ENCODE data around the gene CARHSP1.
"Not testable (repeated sequence)": the region's sequence is repeated elsewhere in the genome, so short reads cannot be mapped to it uniquely, and the experiment has no call there.

CARHSP1 gene

DNA sequence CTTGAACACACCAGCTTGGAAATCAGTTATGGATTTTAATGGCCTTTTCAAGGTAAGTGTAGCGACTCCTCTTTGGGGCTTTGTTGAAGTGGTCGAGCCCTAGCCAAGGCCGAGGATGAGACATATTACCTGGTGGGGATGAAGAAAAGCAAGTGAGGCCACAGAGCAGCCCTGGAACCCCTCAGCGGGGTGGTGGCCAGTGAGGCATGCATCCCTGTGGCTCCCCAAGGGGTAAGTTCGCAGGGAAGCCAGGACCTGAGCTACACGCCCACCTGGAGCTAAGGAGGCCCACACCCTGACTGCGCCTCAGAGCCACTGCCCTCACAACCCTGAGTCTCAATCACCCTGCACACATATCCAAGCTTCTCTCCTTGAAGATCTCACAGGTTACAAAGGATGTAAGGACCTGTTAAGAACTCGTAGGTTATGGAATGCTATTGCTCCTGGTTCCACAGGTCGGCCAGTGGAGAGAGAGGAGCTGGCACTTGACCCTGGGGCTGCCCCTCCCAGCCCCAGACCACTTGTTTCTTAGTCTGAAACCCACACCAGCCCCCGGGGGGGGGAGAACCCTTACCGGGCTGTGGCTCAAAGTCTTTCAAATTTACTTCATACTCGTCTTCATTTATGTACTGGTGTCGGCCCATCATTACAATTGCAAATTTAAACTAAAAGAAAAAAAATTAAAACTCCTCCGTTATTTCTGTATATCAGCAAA is 25.3 kb upstream of the CARHSP1 start:
- H3K4me3 ChIP-seq = no peak overlapping the region
- no peak overlapping the region for H3K27ac ChIP-seq

DNA sequence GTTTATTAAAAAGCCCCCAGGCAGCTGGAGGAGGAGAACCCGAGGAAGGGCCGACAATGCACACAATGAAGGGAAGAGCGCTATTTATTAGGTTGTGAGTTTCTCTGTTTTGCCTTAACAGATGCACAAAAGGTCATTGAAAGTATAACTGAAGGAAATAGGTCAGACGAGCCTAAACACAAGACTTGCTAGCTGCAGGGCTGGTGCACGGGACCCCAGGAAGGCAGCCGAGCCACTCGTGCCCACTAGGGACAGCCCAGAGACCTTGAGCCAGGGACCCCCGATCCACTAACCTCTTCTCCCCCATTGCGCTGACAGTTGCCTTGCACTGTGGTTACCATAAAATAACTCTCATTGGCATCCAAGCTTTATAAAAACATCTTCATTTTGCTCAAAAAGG is 24.6 kb upstream of the CARHSP1 start:
- H3K27ac ChIP-seq = no peak overlapping the region
- H3K4me3 ChIP-seq = no peak overlapping the region

GRCh38 chr16:8892101-8892575 is 23.3 kb upstream of the CARHSP1 start:
- no peak overlapping the region for H3K4me3 ChIP-seq
- no peak overlapping the region for H3K27ac ChIP-seq

DNA sequence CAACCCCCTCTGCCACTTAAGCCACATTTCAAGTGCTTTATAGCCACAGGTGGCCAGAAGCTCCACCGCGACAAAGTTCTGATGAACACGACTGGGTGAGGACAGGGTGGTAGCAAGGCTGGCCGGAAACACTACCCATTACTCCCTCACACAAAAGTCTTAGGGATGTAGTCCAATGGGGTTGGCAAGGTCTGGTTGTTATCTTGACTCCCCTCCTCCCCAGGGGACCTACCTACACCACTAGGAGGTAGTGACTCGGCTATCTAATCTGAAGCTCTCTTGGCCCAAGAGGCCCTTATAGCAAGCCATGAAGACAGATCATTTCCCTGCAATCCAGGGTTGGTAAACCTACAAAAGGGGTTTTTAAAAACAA is 21.7 kb upstream of the CARHSP1 start:
- H3K4me3 ChIP-seq = no peak overlapping the region
- H3K27ac ChIP-seq = no peak overlapping the region

DNA sequence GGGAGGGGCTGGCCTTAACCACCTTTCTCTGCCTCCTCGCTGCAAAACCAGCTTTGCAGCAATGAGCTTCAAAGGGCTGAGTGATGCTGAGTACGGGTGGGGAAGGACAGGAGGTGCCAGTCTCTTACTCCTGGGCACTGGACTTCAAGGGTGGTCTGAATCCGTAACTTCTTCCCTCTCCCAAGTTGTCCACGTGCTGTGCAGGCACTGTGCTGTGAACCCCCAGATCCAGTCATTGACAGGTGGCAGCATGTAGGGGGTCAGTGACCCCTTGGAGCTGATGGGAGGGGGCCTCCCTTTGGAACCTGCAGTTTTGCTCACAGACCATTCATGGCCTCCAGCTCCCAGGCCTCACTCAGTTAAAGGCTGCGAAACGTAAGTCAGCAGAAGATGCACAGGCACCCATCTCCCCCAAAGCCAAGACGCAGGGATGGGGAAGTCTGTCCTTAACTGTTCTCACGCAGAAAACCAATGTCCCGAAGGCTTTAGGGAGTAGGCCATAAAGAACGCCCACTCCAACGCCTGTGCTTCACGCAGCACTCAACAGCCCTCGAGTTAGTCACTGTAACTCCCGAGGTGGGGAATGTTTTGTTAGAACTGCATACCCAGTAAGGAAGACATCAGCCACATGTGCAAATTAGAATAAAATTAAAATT is 21.2 kb upstream of the CARHSP1 start:
- Histone ChIP-seq H3K27ac (no peak overlapping the region), H3K4me3 (no peak overlapping the region)

DNA sequence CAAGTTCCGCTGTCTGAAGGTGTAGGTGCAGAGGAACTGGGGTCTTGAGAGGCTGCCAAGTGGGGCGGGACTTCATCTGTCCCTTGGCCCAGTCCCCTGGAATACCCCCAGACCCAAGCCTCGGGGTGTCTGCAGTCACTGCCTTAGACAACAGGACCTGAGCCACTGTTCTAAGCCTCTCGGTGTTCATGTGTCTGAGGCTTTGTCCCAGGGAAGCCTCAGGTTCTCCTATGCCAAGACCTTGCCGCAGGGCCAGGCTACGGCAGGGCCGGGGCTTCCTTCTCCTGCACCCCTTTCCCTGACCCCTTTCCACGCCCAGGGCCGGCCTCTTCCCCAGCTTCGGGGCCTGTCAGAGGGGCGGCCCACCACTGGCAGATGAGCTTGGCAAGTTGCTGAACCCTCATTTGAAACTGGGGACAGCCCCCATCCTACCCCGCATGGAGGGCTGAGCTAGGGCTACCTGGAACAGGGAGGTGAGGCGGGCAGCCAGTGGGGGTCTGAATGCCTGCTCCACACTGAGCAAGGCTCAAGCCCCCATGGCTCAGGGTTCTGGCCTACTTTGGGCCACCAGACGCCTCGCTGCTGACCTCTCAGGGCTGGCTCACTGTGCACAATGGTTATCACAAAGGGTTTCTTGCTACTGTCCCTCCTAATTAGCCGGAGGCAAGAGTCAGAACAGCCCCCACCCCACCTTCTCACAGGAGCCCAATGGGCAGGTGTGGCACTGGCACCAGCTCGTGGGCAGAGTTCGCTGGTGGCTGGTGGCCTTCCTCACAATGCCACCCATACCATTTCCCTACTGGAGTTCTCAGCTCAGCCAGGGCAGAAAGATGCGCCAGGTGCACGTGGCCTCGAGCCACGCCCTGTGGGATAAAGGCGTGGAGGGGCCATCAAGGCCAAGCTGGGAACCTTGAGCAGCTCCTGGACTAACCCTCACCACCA is 20.4 kb upstream of the CARHSP1 start:
- Histone ChIP-seq H3K4me3 (no peak overlapping the region), H3K27ac (no peak overlapping the region)

DNA sequence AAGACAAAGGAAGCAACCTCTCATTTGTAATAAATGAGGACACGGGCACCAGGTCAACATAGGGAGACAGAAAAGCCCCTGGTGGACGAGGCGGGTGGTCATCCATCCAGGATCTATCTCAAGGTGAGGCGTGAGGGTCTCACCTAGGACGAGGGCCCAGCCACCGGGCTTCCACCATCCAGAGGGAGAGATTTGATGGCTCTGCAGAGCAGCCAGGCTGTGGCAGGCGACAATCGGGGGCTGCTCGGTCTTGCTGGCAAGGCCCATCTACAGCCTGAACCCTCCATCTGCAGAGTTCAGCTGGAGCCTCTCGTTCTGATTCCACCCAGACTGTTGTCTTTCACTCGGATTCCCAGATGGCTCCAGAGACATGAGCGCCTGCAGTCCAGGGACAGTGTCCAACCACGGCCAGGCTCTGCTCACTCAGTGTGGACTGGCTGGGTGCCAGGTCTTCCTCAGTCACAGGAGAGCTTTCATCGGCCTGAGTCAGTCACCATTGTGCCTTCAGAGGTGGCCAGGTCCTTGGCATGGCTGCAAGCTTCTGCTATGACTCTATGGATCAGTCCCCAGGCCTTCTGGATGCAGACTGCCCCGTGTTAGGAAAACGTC is 19.2 kb upstream of the CARHSP1 start:
- Histone ChIP-seq H3K27ac (peak overlapping the region in 2 of 21 experiments; percentile 7), H3K4me3 (no peak overlapping the region)

- H3K4me3 ChIP-seq = no peak overlapping the region
- no peak overlapping the region for H3K27ac ChIP-seq
These were observed 18.6 kb upstream of the CARHSP1 start for GRCh38 chr16:8887431-8887765.

DNA sequence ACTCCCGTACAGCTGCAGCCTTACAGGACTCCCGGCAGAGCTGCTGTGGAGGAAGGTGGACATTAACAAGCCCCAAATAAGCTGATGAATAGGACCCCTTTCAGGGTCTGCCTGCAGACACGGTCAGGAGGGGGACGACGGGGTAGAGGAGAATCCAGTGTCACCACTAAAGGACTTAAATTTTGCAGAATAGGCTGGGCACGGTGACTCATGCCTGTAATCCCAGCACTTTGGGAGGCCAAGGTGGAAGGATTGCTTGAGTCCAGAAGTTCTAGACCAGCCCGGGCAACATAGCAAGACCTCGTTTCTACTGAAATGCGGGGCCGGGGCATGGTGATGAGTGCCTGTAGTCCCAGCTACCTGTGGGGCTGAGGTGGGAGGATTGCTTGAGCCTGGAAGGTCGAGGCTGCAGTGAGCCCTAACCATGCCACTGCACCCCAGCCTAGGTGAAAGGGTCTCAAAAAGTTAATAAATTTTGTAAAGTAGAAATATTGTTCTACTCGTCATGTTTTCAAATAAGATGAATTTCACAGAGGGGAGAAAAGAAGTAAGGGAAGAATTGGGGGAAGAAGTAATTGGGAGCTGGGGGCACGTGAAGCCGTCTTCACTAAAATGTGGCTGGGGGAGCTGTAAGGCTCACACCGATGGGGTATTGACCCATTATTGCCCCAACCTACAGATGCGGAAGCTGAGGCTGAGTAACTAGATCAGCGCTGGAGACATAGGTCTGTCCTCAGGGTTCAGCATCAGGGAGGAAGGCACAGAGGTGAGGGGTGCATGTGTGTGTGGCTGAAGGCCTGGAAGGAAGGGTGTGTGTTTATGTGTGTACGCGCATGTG is 18.0 kb upstream of the CARHSP1 start:
- Histone ChIP-seq H3K27ac (no peak overlapping the region), H3K4me3 (no peak overlapping the region)

GRCh38 chr16:8885674-8886592 is 17.1 kb upstream of the CARHSP1 start:
- no peak overlapping the region for H3K4me3 ChIP-seq
- no peak overlapping the region for H3K27ac ChIP-seq

GRCh38 chr16:8882725-8883377 is 14.0 kb upstream of the CARHSP1 start:
- no peak overlapping the region for H3K4me3 ChIP-seq
- H3K27ac ChIP-seq = no peak overlapping the region

- no peak within 1 kb of the TSS for H3K4me3 ChIP-seq
- H3K27ac ChIP-seq = no peak within 1 kb of the TSS
These were observed 13.3 kb upstream of the CARHSP1 start, which contains the start of gene LITAFD for GRCh38 chr16:8882041-8882617. LITAFD (plus strand) TSS chr16:8882351; CDS start chr16:8884356, 2,005 bp downstream.

DNA sequence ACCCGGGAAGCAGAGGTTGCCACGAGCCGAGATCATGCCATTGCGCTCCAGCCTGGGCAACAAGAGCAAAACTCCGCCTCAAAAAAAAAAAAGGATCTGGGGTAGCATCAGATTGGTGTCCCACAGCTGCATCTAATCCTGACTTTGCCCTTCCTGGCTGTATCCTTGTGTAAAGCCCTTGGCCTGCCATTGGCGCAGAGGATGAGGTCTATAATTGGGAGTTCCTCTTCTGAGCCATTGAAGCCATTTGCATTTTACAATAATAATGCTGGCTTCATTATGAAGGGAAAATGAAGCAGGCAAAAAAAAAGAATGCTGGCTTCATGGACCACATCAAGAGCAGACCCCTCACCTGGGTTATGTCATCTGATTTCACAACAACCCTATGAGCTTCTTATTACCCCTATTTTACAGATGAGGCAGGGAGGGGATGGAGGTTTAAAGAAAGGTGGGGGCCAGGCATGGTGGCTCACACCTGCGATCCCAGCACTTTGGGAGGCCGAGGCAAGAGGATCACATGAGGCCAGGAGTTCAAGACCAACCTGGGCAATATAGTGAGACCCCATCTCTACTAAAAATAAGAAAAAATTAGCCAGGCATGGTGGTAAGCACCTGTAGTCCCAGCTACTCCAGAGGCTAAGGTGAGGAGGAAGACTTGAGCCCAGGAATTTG is 12.2 kb upstream of the CARHSP1 start:
- Histone ChIP-seq H3K27ac (no peak overlapping the region), H3K4me3 (no peak overlapping the region)

DNA sequence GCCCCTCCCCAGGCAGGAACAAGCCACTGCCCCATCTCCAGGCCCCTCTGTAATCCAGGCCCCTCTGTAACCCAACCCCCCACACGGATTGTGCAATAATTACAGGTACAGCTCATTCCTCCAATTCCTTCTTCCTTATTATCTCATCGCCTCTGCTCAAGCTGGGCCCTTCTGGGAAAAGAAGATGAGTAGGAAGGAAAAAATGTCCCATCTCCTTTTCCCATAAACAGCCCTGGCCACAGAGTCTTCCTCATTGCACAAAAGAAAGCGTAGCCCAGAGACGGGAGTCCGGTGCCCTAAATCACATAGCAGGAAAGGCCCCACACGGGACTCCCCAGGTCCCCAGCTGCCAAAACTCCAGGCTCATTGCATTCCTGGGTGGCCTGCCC is 9.7 kb upstream of the CARHSP1 start:
- no peak overlapping the region for H3K4me3 ChIP-seq
- peak overlapping the region in 7 of 21 experiments; percentile 10 to 76 (median 47) for H3K27ac ChIP-seq

- H3K27ac ChIP-seq = peak overlapping the region in 6 of 21 experiments; percentile 10 to 76 (median 48)
- no peak overlapping the region for H3K4me3 ChIP-seq
These were observed 9.2 kb upstream of the CARHSP1 start for GRCh38 chr16:8877894-8878522.

DNA sequence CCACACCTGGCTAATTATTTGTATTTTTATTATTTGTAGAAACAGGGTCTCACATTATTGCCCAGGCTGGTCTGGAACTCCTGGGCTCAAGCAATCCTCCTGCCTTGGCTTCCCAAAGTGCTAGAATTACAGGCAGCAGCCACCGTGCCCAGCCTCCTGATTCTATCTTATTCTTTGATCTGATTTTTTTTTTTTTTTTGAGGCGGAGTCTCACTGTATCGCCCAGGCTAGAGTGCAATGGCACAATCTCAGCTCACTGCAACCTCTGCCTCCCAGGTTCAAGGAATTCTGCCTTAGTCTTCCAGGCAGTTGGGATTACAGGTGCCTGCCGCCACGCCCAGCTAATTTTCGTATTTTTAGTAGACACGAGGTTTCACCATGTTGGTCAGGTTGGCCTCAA is 6.5 kb upstream of the CARHSP1 start:
- H3K4me3 ChIP-seq = not testable (repeated sequence)

More for the DNA sequence above, 6.5 kb upstream of the CARHSP1 start:
- H3K27ac ChIP-seq = not testable (repeated sequence)
